ENCODE results near the gene UBXN4.
A peak's percentile ranks its signal among the peaks of the same experiment; 100 is the strongest.
"Not testable (repeated sequence)": the region's sequence is repeated elsewhere in the genome, so short reads cannot be mapped to it uniquely, and the experiment has no call there.

The UBXN4 gene, protein sequence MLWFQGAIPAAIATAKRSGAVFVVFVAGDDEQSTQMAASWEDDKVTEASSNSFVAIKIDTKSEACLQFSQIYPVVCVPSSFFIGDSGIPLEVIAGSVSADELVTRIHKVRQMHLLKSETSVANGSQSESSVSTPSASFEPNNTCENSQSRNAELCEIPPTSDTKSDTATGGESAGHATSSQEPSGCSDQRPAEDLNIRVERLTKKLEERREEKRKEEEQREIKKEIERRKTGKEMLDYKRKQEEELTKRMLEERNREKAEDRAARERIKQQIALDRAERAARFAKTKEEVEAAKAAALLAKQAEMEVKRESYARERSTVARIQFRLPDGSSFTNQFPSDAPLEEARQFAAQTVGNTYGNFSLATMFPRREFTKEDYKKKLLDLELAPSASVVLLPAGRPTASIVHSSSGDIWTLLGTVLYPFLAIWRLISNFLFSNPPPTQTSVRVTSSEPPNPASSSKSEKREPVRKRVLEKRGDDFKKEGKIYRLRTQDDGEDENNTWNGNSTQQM

DNA sequence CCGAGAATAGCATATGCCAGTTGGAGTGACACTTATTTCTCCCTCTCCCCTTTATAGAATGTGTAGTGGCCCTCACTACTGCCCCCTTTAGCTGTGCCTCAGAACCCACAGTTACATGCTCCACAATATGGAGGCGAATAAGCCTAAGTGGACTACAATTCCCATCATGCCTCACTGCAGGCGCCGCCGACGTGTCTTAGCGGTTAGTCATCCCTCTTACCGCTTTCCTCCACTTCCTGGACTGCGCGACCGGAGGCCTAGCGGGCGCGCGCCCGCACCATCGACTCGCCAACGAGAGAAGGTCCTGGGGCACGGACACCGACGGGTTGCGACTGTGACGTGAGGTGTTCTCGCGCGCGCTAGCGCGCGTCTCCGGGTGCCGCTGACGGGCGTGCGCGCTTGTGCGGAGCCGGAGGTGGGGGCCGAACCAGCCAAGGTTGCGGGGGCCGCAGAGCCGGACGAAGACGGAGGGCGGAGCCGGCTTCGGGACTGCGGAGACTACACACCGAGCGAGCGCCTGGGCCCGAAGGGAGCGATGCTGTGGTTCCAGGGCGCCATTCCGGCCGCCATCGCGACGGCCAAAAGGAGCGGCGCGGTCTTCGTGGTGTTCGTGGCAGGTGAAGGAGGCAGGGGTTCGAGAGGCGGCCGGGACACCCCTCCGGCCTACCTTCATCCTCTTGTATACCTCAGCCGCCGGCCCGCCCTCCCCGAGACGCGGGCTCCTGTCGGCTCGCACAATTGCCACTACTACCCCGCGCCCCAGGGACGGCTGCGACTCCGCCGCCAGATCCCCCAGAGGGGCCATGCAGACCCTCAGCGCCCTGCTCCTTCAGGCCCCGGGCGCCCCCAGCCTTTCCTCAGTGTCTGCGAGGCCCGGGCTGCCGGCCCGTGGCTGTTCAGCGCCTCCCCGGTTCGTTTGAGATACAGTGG, at the start of gene UBXN4:
Gene UBXN4, plus strand, starts transcription at position 461 of the 930 bp plus-strand sequence. Its CDS starts 75 bp downstream, at position 536.
- peak; percentile 97 for DNase-seq

DNA sequence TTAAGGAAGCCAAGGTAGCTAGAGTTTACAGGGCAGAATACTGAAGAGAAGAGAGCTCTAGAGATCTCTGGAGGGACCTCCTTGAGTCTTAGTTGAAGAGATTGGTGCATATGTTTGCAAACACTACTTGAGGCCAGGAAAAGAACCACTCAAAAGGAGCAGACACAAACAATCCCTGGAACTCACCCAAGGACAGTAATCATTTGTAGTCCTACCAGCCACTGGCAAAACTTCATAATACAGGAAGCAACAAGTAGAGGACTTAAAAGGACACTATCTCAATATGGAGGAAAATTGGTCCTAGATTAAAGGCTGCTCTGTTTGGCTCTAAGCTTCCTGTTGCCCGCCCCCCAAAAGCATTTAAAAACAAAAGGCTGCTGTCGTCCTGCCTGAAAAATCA, 46.9 kb upstream of the UBXN4 start:
- no peak for DNase-seq

DNA sequence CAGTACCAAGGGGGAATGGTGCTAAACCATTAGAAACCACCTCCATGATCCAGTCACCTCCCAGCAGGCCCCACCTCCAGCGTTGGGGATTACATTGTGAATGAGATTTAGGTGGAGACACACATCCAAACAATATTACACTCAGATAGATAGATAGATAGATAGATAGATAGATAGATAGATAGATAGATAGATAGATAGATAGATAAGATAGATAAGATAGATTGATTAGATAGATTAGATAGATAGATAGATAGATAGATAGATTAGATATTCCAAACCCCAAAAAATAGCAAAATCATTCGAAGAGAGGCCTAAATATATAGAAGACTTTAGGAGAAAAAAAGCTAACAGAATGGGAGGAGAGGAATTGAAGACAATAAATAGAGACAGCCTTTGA, 42.8 kb upstream of the UBXN4 start:
- no peak for DNase-seq

DNA sequence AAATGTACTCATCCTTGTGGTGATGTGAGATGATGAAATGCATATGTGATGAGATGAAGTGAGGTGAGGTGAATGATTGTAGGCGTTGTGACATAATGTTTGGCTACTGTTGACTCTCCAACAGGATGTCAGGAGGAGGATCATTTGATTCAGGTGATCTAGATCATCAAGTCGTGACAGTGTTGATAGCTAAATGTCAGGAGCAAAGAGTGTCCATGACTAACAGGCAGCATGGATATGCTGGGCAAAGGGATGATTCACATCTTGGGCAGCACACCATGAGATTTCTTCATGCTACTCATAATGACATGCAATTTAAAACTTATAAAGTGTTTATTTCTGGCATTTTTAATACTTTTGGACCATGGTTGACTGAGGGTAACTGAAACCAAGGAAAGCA, 40.2 kb upstream of the UBXN4 start:
- no peak for DNase-seq

DNA sequence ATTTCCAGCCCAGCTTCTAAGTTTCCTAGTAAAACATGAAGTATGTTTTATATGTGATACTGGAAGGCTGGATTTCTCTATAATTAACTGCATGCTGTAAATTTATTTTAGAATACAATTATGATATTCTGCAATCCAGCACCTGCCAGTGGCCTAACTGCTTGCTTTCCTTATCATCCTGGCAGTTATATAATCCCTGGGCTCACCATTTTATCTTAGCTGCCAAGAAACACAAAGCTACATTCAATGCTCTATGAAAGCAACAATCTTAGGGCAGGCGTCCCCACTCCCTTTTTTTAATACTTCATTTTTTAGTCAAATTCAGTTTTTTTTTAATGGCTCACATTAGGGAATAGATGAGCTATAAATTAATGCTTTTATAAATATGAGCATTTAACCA, 38.4 kb upstream of the UBXN4 start:
- no peak for DNase-seq

GRCh38 chr2:135704075-135704474, 37.6 kb upstream of the UBXN4 start:
- DNase-seq, result not testable (repeated sequence)

DNA sequence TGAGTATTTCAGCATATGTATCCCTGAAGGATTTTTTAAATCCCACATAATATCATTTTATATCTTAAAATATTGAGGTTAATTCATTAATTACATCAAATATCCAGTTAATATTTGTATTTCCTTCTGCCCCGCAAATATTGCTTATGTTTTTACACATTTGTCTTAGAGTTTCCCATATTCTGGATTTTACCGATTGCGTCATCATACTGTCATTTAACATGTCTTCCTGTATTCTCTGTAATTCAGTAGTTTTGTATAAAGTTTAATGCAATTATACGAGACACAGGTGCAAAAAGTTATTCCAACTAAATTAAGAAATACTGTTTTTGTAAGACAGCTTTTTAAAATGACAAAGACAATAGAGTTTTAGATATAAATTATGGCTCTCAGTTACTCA, 33.5 kb upstream of the UBXN4 start:
- DNase-seq, result no peak

DNA sequence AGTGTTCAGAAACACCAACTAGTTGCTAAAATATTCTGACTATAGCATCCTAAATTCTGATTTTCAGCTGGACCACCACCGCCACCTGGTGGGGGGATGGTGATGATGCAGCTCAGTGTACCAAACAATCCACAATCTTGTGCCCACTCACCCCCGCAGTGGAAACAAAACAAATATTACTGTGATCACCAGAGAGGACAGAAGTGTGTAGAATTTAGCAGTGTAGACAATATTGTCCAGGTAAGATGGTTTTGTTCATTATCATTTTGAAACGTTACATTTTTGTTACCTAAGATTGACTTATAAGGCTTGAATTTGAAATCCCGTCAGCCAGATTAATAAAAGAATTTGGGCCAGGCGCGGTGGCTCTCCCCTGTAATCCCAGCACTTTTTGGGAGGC, 31.7 kb upstream of the UBXN4 start:
- peak; percentile 40 for DNase-seq

DNA sequence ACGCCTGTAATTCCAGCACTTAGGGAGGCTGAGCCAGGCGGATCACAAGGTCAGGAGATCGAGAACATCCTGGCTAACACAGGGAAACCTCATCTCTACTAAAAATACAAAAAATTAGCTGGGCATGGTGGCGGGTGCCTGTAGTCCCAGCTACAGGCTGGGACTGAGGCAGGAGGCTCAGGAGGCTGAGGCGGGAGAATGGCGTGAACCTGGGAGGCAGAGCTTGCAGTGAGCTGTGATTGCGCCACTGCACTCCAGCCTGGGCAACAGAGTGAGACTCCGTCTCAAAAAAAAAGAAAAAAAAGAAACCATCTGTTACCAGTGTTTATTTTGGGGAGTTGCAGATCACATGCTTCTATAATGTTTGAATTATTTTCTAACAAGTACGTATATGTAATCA, 26.6 kb upstream of the UBXN4 start:
- DNase-seq, result not testable (repeated sequence)

GRCh38 chr2:135728064-135728743, 13.5 kb upstream of the UBXN4 start:
- peak; percentile 27 for DNase-seq

DNA sequence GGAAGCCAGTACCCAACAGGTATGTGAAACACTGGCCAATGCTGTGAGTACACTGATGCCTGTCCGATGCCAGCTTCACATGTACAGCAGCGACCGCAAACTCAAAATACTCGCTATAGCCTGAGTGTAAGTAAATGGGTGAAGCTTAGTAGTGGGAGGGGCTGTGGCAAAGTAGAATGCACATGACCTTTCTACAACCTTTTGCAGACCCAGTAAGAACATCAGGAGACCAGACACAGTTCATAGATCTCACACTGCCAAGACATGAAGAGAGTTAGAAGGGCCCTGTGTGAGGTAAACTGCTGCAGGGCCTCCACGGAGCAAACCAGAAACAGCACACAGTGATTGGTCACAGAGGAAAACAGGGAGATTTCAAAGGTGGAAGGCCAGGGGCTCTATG, 9.1 kb upstream of the UBXN4 start:
- DNase-seq, result no peak

DNA sequence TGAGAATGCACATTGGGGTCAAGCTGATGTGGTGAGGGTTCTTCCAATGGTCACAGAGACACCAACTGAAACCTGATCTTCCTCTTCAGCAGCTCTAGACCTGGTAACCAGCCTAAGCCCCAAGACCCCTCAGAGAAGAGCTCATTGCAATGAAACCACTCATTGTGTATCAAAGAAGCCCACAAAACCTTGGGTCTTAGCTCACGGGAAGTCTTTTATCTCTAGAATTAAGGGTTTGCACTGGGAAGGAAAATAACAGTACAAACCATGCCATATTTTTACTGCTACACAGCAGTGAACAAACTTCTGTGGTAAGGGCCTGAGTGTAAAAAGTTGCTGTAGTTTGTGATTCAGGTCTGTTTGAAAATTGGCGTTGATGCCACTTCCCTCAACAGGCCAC, 8.6 kb upstream of the UBXN4 start:
- no peak for DNase-seq

GRCh38 chr2:135736546-135736945, 5.1 kb upstream of the UBXN4 start:
- DNase-seq, result no peak

- DNase-seq, result no peak
These were observed 1.4 kb upstream of the UBXN4 start for GRCh38 chr2:135740206-135740605.

DNA sequence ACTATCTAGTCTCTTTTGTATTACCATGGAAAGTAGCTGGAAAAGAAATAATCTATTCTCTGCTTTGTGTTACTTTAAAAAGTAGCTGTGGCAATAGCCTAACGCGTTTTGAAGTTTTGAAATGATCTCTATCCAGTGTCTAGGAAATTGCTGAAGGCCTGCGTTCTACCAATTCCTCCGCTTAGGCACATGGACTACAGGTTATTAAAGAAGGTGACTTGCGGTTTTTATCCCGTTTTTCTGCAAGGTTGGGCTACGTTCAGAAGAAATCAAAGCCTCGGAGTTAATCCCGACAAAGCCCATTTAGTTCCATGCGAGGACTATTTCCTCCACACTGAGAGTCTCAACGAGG, 636 bp upstream of the UBXN4 start:
- DNase-seq, result no peak

- DNase-seq, result peak; percentile 55
These were observed 686 bp downstream of the UBXN4 start for GRCh38 chr2:135742325-135742757.

DNA sequence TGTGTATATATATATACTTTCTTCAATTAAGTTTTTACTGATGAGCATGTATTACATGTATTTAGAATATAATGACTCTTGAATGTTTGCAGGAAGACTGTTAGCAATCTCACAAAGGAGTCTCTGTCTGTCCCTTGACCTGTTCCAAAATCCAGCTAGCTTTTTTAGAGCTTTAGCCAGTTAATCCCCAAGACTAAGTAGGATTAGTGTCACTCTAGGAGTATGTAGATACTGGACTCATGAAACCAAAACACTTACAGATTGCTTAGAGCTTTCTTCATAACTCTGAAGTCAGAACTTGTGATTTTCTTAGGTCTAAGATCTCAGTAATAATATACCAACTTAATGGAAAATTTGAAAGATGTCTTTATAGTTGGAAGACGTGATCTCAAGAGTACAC, 2.2 kb downstream of the UBXN4 start:
- no peak for DNase-seq

DNA sequence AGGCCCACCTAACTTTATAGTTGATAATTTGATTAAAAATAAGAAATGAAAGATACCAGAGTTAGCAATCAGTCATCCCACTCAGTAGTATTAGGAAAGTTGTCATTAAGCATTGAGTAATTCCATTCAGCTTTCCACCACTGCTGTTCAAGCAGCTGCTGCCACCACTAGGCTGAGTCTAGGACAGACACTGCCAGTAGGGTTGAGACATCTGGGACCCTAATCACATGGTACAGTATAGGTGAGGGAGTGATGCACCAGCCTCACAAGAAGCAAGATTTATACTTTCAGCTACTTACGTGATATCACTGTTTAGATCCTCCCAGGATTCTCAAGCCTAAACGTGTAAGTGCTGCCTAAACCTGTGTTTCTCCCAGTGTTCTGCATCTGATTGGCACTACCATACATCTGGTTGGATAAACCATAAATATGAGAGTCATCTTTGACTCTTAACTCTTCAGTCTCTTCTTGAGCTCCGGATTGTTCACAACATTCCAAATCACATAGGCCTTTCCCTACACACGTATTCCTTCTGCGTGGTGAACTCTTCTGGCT, 3.2 kb downstream of the UBXN4 start:
- peak; percentile 46 for DNase-seq

GRCh38 chr2:135745545-135745944, 3.9 kb downstream of the UBXN4 start:
- DNase-seq, result no peak

GRCh38 chr2:135755573-135755972, 13.9 kb downstream of the UBXN4 start:
- DNase-seq, result no peak

- no peak for DNase-seq
These were observed 15.0 kb downstream of the UBXN4 start for GRCh38 chr2:135756692-135757091.

DNA sequence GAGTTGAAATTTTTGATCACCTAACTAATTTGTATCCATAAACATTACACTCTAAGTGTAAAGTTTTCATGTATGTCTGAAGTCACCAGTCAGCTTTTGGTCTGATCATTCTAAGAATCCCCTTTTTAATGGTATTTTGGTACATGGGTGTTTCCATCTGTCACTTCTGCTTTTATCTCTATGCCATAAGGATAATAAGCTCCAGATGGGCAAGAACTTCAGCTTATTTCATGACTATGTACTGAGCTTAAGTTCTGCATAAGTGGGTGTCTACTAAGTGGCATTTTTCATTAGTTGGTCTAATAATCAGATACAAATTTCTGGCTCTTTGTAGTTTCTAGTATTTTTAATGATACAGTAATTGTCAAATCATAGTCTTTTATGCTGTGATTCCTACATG, 20.4 kb downstream of the UBXN4 start:
- peak; percentile 40 for DNase-seq

- DNase-seq, result no peak
These were observed 20.9 kb downstream of the UBXN4 start for GRCh38 chr2:135762530-135762929.

Measured in NCI-H1694 treated with DMSO at 0.1 percent for 48 hours (cell line).